K562 (cell line): ENCODE results near the gene PTOV1. TPM values are rescaled to one million over a fixed set of nuclear protein-coding genes. Genes with fewer than 3 reads are reported as not detected.

Source experiments
- ATF1 ChIP-seq, 2 experiments: fragments of 450-650 bp in 1 of 2; IDR thresholded peaks; 2 replicates each; pipeline ENCODE4 v1.6.1; 2016; ENCODE audit warnings: missing compliant biosample characterization in 1 of 2, missing genetic modification characterization in 1 of 2
- ATF2 ChIP-seq: sonication (generic); formaldehyde crosslinking; IDR thresholded peaks from 2 replicates; pipeline ENCODE4 v1.8.1; 2022; ENCODE audit warnings: missing genetic modification reagents
- C11orf30 ChIP-seq: fragments of 450-650 bp; IDR thresholded peaks from 2 replicates; pipeline ENCODE4 v1.6.1; 2016; ENCODE audit warnings: low read depth, mild to moderate bottlenecking
- CBX1 ChIP-seq: sonication (generic); IDR thresholded peaks from 2 replicates; pipeline ENCODE4 v1.6.1; 2016; ENCODE audit warnings: antibody characterized with exemption, low read depth, mild to moderate bottlenecking
- FOXJ2 ChIP-seq: fragments of 200-800 bp; sonication (Bioruptor generic); IDR thresholded peaks from 2 replicates; pipeline ENCODE4 v1.6.1; 2016; ENCODE audit warnings: missing genetic modification characterization, missing compliant biosample characterization
- FOXJ3 ChIP-seq: sonication (generic); formaldehyde crosslinking; IDR thresholded peaks from 2 replicates; pipeline ENCODE4 v1.4.0; 2020; ENCODE audit warnings: mild to moderate bottlenecking, missing genetic modification reagents
- HIVEP1 ChIP-seq: fragments of 250-450 bp; sonication (Bioruptor Pico); IDR thresholded peaks from 2 replicates; pipeline ENCODE4 v1.4.0; 2020; ENCODE audit warnings: mild to moderate bottlenecking
- HMBOX1 ChIP-seq: sonication (generic); IDR thresholded peaks from 2 replicates; pipeline ENCODE4 v1.6.1; 2016
- LCOR ChIP-seq: sonication (generic); formaldehyde crosslinking; IDR thresholded peaks from 2 replicates; pipeline ENCODE4 v1.8.0; 2022; ENCODE audit warnings: mild to moderate bottlenecking, missing genetic modification reagents
- MBD1 ChIP-seq: fragments of 250-450 bp; sonication (Bioruptor Pico); IDR thresholded peaks from 2 replicates; pipeline ENCODE4 v1.8.0; 2022; ENCODE audit warnings: inconsistent platforms
- NONO ChIP-seq, 2 experiments: fragments of 200-400 bp in 1 of 2; fragments of 450-650 bp in 1 of 2; formaldehyde crosslinking in 1 of 2; IDR thresholded peaks; 2 replicates each; pipeline ENCODE4 v1.6.1; 2017; ENCODE audit warnings: low read depth in 2 of 2, mild to moderate bottlenecking in 2 of 2, moderate library complexity in 2 of 2, low read length in 1 of 2
- NR2C1 ChIP-seq, 2 experiments: fragments of 450-650 bp; IDR thresholded peaks; 2 replicates each; pipeline ENCODE4 v1.6.1; 2017; ENCODE audit warnings: mild to moderate bottlenecking in 2 of 2, antibody characterized with exemption in 1 of 2, inconsistent platforms in 1 of 2, missing compliant biosample characterization in 1 of 2, missing genetic modification characterization in 1 of 2
- NR2C2 ChIP-seq, 2 experiments: fragments of 200-800 bp in 1 of 2; sonication (Bioruptor generic) in 1 of 2; sonication (generic) in 1 of 2; formaldehyde crosslinking in 1 of 2; IDR thresholded peaks; 2 replicates each; pipeline versions ENCODE4 v1.6.1 to v1.8.0; 2016 to 2022; ENCODE audit warnings: mild to moderate bottlenecking in 1 of 2, missing compliant biosample characterization in 1 of 2, missing genetic modification characterization in 1 of 2, missing genetic modification reagents in 1 of 2
- SAFB2 ChIP-seq: fragments of 200-400 bp; formaldehyde crosslinking; IDR thresholded peaks from 2 replicates; pipeline ENCODE4 v1.6.1; 2018; ENCODE audit warnings: borderline replicate concordance, low read length, low read depth, moderate library complexity; ENCODE audit not compliant: severe bottlenecking
- SMARCB1 ChIP-seq: IDR thresholded peaks from 2 replicates; pipeline ENCODE4 v1.6.1; 2011; ENCODE audit warnings: improper control_type of control experiment, low read depth; ENCODE audit not compliant: insufficient read length
- SPI1 ChIP-seq: IDR thresholded peaks from 2 replicates; pipeline ENCODE4 v1.6.1; 2011; ENCODE audit warnings: low read depth, low read length, control low read depth, borderline replicate concordance
- XRCC4 ChIP-seq: IDR thresholded peaks from one replicate; pipeline ENCODE4 v1.6.1; 2011; ENCODE audit not compliant: insufficient read depth, insufficient read length; ENCODE audit errors: extremely low read depth
- ZNF133 ChIP-seq: fragments of 250-450 bp; sonication (Bioruptor Pico); IDR thresholded peaks from 2 replicates; pipeline ENCODE4 v1.4.0; 2020; ENCODE audit warnings: mild to moderate bottlenecking
- ZNF395 ChIP-seq: fragments of 200-800 bp; sonication (Bioruptor generic); IDR thresholded peaks from 2 replicates; pipeline ENCODE4 v1.6.1; 2017; ENCODE audit warnings: missing genetic modification characterization, missing compliant biosample characterization
- ZNF561 ChIP-seq: fragments of 450-650 bp; formaldehyde crosslinking; conservative IDR thresholded peaks from 2 replicates; pipeline ENCODE4 v1.4.0; 2020; ENCODE audit warnings: mild to moderate bottlenecking, moderate library complexity
- ZNF57 ChIP-seq: fragments of 450-650 bp; formaldehyde crosslinking; IDR thresholded peaks from 2 replicates; pipeline ENCODE4 v1.4.0; 2020; ENCODE audit warnings: mild to moderate bottlenecking, moderate library complexity
- ZNF644 ChIP-seq: fragments of 200-800 bp; sonication (Bioruptor generic); IDR thresholded peaks from 2 replicates; pipeline ENCODE4 v1.6.1; 2016; ENCODE audit warnings: low read depth, missing genetic modification characterization, missing compliant biosample characterization
- polyA plus RNA-seq, 8 experiments: library from polyadenylated mRNA; depleted of rRNA in 4 of 8; stranded (reverse) in 5 of 8; unstranded in 3 of 8; fragments of >200 nt; fragmentation: Nextera tagmentation in 2 of 8; fragmentation: Illumina TruSeq in 1 of 8; extraction: Ambion mirVana in 2 of 8; extraction: Trizol in 1 of 8; gene quantifications; 2 replicates each; pipeline versions ENCODE4 v1.2.1 to v1.2.3, GENCODE V29; 2011 to 2014; ENCODE audit warnings: inconsistent platforms in 1 of 8, missing spikeins in 1 of 8
- total RNA-seq, 7 experiments: library from RNA; depleted of rRNA in 6 of 7; stranded (reverse); fragments of >200 nt in 6 of 7; fragmentation: Illumina TruSeq in 2 of 7; extraction: Trizol in 2 of 7; gene quantifications; 2 replicates each; pipeline versions ENCODE4 v1.2.1 to v1.2.3, GENCODE V29; 2011 to 2021; ENCODE audit warnings: low replicate concordance in 1 of 7

PTOV1 gene
- total and polyA plus RNA-seq, 9 of the 15 experiments (the other 6 are each of a cell fraction or from before 2014, with no cell fraction given): 4.9 to 169 (median 43.5) TPM

- TF ChIP-seq ZNF561 (CRISPR knock-in tag): no peak
- no peak; a peak in 1 of 4 replicates for TF ChIP-seq NONO (IDR thresholded peaks at IDR 0.05; ENCODE audit: low read depth in 2 of 2, low read length in 1 of 2)
- no peak for TF ChIP-seq ZNF57 (CRISPR knock-in tag)
- no peak for TF ChIP-seq SAFB2
- TF ChIP-seq MBD1: no peak
- TF ChIP-seq SMARCB1: no peak
- no peak for TF ChIP-seq HMBOX1
- peak; percentile 74; the same call in 1 of the 2 replicates for TF ChIP-seq NR2C2 (CRISPR knock-in tag; IDR thresholded peaks at IDR 0.05)
- peak; percentile 97 for TF ChIP-seq NR2C2 (tag; IDR thresholded peaks at IDR 0.05)
- no peak for TF ChIP-seq ATF1 (CRISPR knock-in tag; IDR thresholded peaks at IDR 0.05)
- peak; percentile 96 for TF ChIP-seq ATF1 (tag; IDR thresholded peaks at IDR 0.05)
- no peak for TF ChIP-seq ZNF133 (CRISPR knock-in tag)
- TF ChIP-seq HIVEP1 (CRISPR knock-in tag): no peak
- TF ChIP-seq NR2C1 (IDR thresholded peaks at IDR 0.05): peak; percentile 85
- TF ChIP-seq NR2C1 (tag; IDR thresholded peaks at IDR 0.05): peak; percentile 77
- no peak for TF ChIP-seq FOXJ2 (tag)
- TF ChIP-seq XRCC4: no peak
- TF ChIP-seq ZNF395 (CRISPR knock-in tag): 0 out of 2 replicates have a peak, but pooled peaks have one; percentile 32
- TF ChIP-seq ATF2: no peak
- no peak for TF ChIP-seq ZNF644 (tag)
- TF ChIP-seq CBX1: peak; percentile 81; the same call in 1 of the 2 replicates
- peak; percentile 97 for TF ChIP-seq C11orf30
- no peak for TF ChIP-seq FOXJ3 (CRISPR knock-in tag)
- no peak for TF ChIP-seq SPI1
- peak; percentile 45; the same call in 1 of the 2 replicates for TF ChIP-seq LCOR (CRISPR knock-in tag)
These were observed 16.2 kb downstream of the PTOV1 start, which contains the start of gene PNKP (continued) for GRCh38 chr19:49866933-49867782.
